DND-41 (cell line): ENCODE measurements around the gene KLHDC7B.

ENCODE experiments used
- CTCF ChIP-seq: IDR thresholded peaks from 2 replicates; pipeline ENCODE4 v1.5.1; 2012; ENCODE audit warnings: borderline replicate concordance, low read length, moderate library complexity, mild to moderate bottlenecking; ENCODE audit not compliant: poor library complexity, severe bottlenecking; ENCODE audit errors: extremely low read depth
- EZH2 ChIP-seq: IDR thresholded peaks from 3 replicates; pipeline ENCODE4 v1.6.1; 2012; ENCODE audit warnings: borderline replicate concordance, low read depth, mild to moderate bottlenecking, moderate library complexity, low read length, inconsistent platforms; ENCODE audit not compliant: severe bottlenecking

- no peak for TF ChIP-seq CTCF
- no peak for TF ChIP-seq EZH2
These were observed 2.6 kb downstream of the KLHDC7B start for GRCh38 chr22:50548040-50548920.
